GM15510 (cell line): ENCODE measurements around the gene SLC45A3.

Experiments used
- POLR2A ChIP-seq: IDR thresholded peaks from 3 replicates; pipeline ENCODE4 v1.6.1; 2011; ENCODE audit warnings: borderline replicate concordance; ENCODE audit not compliant: insufficient read length; ENCODE audit errors: extremely low read depth

SLC45A3 gene

DNA sequence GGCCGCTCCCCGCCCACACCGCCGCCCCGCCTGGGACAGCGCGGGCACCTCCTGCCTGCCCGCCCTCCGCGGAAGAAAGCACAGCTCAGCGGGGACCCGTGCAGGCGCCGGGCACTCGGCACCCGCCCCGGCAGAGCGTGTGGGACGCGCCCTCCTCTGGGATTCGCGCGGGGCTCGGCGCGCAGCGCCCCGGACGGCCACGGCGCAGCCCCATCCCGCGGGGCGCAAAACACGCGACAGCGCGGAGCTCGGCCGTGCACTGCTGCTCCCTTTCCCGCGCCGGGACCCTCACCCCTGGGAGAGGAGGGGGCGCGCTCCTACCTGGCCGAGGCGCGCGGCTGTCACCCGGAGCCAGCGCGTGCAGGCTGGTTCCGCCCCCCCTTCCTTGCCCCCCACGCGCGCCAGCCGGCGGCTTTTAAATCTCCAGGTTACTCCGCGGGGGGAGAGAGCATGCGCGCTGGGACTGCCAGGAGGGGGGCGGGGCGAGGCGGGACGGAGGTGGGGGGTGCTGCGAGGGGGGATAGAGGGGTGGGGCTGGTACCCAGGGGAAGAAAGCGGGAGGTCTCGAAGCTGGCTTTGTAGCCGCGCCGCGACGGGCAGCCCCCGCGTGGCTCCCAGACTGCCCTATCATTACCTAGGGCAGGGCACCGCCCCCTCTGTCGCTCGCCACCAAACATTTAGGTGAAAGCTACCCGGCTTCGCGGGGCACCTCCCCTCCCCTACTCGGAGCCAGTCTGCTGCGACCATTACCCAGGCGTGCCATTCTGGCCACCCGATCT lies at the start of gene SLC45A3:
TSS of gene SLC45A3 (minus strand) at position 437 of the 779 bp plus-strand sequence. CDS start 15,853 bp downstream, outside the sequence.
- no peak for TF ChIP-seq POLR2A

GRCh38 chr1:205726619-205727125 lies 46.4 kb upstream of the SLC45A3 start:
- TF ChIP-seq POLR2A, result no peak

- TF ChIP-seq POLR2A, result no peak
Measured at GRCh38 chr1:205725514-205725913, 45.2 kb upstream of the SLC45A3 start.

DNA sequence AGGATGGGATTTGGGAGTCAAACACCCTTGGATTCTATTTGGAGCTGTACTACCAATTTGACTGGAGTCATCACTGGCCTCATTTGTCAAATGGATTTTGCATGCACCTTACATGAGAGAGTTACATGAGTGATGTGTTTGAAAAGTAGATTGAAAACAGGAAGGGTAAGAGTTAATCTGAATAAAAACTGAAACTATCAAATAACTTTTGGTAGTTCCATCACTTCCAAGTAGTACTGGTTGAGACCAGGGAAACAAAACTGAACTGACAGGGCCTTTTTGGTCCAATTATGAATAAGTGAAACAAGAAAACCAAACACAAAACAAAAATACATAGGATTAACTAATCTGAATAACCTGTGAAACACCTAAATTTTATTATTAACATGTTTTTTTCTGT lies 39.5 kb upstream of the SLC45A3 start:
- TF ChIP-seq POLR2A, result no peak

GRCh38 chr1:205719015-205719414 lies 38.7 kb upstream of the SLC45A3 start:
- TF ChIP-seq POLR2A, result no peak

DNA sequence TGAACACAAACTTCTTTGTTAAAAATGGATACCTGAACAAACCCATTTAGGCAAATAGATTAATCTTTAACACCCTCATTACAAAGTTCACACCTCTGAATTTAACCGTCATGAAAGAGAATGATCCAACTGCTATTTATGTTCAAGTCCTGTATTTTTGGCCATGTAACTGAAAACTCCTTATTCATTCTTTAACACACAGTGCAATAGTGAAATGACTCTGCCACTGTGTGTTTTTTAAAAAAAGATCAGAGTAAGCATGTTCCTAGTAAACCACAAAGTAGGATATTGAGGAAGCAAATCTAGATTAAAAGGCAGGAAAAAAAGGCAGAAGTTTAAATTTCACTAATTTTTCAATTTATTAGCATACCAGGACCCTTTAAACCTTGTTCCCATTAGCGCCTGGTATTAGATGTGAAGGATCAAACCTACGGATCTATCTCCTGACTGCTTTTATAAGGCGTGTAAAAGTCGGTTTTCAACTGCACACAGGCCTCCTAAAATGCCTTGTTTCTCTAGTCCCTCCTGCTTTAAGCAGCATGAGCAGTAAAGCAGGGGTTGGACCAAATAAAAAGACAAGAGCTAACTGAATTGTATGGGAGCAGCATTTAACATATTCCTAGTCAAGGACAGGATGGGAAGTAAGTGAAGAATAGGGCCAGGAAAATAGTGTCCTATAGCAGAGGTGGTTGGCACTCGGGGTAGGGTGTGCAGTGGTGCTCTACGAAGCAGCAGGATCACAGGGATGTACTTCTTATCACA lies 36.2 kb upstream of the SLC45A3 start:
- no peak for TF ChIP-seq POLR2A

DNA sequence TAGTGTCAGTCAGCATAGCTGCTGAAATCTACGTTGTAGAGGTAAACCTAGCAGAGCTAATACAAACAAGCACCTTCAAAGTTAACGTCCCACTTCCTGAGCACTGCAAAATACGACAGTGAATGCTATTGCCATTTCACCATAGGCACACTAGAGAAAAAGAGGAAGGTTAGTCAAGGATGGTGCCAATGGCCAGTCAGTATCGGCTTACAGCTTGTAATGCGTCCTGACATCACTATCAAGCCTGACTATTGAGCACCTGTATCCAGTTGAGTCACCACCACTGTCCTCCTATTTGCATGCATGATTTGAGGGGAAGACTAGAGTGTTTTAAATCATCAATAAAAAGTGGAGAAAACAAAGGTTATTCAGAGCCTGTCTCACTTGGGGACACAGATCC lies 35.3 kb upstream of the SLC45A3 start:
- TF ChIP-seq POLR2A, result no peak

DNA sequence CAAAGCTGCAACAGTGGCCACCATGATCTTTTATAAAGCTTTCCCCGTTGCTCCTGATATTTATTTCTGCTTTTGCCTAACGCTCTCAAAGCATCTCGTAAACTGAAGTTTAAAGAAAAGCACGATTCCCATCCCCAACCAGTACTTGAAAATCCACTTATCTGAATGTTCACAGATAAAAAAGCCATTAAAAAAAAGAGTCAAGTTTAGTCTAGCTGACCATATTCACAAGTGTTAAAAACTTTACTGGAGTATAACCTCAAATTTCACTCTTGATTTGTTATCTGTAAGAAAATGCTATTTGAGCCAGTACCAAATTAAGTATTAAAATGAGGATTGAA lies 34.6 kb upstream of the SLC45A3 start:
- TF ChIP-seq POLR2A, result no peak

DNA sequence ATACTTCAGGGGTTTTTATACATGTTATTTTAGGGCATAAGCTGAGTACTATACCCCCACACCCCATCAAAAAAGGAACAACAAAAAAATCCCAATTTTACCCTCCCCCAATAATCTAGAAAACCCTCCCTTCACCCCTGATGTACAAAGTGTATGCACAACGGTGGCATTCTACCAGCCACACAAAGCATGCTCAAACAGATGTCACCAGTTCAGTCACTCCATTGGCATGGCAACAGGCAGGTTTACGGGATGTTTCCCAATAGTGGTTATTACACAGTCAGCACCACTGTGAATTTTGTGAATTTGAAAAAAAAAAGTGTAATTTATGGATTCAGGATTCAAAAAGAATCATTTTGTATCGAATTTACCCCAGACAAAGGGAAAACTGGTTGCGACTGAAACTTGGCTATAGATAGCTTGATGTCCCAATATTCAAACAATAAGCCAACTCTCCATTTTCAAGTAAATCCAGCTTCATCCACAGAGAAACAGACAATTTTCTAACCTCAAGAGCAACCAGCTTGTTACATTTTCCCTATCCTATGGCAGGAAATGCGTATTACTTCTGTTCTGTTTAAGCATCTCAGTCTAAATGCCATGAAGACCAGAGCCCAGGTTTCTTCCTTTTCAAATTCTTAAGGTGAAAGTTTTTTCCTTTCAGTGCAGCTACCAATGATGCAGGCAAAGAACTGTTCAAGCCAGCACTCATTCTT lies 34.0 kb upstream of the SLC45A3 start:
- no peak for TF ChIP-seq POLR2A

DNA sequence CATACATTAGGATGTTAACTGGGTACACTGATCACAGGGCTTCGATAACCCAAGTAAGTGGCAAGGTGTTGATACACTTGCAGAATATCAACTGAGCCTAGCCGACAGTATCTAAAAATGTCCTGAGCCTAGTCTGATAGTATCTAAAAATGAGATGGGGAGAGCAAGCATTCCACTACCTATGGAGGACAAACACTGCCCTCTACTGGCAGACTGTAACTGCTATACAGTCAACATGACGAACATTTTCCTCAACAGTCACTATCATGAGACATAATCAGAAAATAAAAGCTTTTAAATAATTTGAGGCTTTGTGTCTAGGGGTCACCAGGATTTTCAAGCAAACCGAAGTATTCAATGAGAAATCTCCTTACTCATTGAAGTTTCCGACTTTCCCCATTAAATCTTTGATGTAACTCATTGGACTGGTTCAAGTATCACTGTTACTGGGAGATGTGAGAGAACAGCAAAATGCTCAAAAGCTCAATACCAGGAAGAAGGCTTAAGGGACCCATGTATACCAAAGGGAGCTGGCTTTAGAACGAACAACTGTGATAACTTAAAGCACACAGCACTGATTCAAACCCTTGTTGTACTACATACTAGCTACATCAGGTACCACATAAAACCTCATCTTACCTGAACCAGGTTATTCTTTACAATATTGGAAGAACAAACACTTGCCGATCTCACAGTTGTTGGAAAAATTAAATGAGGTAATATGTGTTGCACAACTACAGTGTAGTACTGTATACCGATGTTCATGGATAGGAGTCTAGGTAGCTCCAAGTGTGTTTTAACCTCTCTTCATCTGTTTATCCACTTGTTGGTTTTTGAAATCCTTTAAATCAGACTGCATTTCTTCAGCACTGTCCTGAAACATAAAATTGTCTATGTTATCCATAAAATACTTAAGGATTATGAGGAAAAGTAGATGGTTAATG lies 31.1 kb upstream of the SLC45A3 start:
- TF ChIP-seq POLR2A, result no peak

DNA sequence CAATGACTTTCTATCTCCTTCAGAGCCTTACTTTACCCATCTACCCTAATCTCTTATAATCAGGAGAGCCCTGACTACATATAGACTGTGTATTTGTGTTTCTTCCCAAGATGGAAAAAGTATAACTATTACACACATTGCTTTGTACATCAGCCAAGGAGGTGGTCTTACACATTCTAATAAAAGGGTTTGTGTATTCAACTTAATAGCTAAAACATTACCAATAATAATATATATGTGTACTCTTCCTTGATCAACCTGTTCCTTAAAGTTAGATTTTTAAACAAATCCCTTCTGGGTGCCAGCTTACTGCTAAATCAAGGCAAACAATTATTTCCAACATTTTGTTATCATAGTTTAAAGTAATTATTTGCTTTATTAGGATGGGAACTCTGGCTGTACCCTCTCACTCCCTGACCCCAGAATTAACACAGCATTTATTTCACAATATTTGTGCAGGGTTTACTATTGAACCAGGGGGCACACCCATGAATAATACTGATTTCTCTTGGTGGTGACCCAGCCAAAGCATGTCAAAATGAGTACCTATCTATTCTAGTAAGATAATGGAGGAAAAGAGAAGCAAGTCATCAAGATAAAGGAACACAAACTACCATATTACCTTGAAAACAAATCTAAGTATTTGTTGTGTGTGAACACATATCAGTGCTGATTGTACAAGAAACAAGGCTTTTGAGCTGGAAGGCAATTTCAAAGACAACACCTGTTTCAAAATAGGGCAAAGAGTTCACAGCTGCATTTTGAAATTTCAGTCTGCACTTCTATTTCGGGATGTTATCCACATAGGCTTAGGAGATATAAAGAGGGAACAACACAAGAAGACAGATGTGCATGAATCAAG lies 30.1 kb upstream of the SLC45A3 start:
- no peak for TF ChIP-seq POLR2A

DNA sequence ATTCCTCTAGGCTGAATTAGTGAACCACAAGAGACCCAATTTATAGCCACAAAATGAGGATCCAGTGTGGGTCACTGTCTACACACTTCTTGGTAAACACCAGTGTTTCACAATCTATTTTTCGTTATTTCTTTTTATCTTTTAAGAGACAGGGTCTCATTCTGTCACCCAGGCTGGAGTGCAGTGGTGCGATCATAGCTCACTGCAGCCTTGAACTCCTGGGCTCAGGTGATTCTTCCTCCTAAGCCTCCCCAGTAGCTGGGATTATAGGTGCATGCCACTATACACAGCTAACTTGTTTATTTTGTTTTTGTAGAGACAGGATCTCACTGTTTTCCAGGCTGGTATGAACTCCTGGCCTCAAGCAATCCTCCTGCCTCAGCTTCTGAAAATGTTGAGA lies 29.3 kb upstream of the SLC45A3 start:
- no peak for TF ChIP-seq POLR2A

GRCh38 chr1:205709059-205709398 lies 28.7 kb upstream of the SLC45A3 start:
- no peak for TF ChIP-seq POLR2A

DNA sequence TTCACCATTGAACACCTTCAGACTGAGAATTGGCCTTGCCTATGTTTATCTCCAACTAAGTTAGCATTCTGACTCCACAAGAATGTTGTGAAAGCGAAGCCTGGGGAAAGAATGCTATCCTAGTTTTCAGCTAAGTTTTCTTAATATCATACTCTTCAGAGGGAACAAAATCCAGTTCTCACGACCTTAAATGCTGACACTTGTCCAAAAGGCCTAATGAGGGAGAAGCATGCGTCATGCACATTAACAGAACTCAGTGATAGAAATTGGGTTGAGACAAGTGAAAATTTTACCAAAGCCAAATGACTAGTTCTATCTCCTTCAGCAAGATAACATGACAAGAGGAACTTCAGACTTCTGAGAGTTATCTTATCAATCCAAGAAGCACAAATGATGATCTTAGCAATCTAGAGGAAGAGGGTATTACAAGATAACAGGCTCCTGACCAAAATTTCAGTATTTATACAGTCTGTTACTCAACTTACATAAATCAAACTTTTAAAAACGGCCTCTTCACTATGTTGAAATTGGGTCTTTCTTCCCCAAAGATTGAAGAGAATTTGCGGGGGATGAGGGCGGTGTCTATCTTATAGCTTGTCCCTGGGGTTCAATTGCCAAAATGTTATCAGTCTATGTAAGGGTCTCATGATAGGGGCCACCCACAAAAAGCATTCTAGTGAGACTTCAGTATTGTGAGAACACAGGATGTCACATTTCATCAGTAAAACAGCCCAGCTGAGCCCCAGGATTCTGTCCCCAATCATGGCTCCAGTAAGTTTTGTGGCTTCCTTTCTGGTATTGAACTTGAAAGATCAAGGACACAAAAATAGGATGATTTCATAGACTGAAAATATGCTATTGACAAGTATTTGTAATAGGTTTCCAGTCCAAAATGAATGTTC lies 26.5 kb upstream of the SLC45A3 start:
- no peak for TF ChIP-seq POLR2A
